ENCODE results near the gene FAM3C. TPM values are rescaled to one million over a fixed set of nuclear protein-coding genes. Genes with fewer than 3 reads are reported as not detected.
"Not testable (repeated sequence)": the region's sequence is repeated elsewhere in the genome, so short reads cannot be mapped to it uniquely, and the experiment has no call there.

Gene FAM3C
- total RNA-seq, 2 experiments from 2014 or later = 7.9 to 10.5 TPM

GRCh38 chr7:121327671-121328070, 68.4 kb downstream of the FAM3C start:
- Mint-ChIP-seq H3K9me3 (no peaks in the 10 kb centered on the region), H3K4me1 (ENCODE audit: low read depth) (peaks cover 13% of the 10 kb centered on the region), H3K36me3 (ENCODE audit: low read depth) (no peaks in the 10 kb centered on the region), H3K4me3 (no peak overlapping the region), H3K27ac (no peak overlapping the region), H3K27me3 (peaks cover 70% of the 10 kb centered on the region)
- Histone ChIP-seq H3K27ac (ENCODE audit: low read depth in 1 of 2, low read length in 2 of 2) (no peak overlapping the region), H3K27me3 (ENCODE audit: control insufficient read depth in 1 of 2, insufficient read depth in 2 of 2, low read length in 2 of 2) (peaks cover 35 to 52% of the 10 kb centered on the region in 2 experiments), H3K4me3 (ENCODE audit: low read length) (no peak overlapping the region), H3K4me1 (ENCODE audit: insufficient read depth, low read length) (peaks cover 20% of the 10 kb centered on the region), H3K36me3 (ENCODE audit: insufficient read depth, low read length) (no peaks in the 10 kb centered on the region), H3K9me3 (ENCODE audit: control insufficient read depth in 1 of 2, insufficient read depth in 1 of 2, low read length in 2 of 2) (peaks cover 0 to 8% of the 10 kb centered on the region in 2 experiments)
- ChIA-PET CTCF (no interaction called here), POLR2A (no interaction called here)
- intact Hi-C loops (cut with DNase I, micrococcal nuclease) = no loop called here
- ATAC-seq (ENCODE audit: poor library complexity) = no peak
- DNase-seq = no peak
- TF ChIP-seq CTCF (IDR thresholded peaks at IDR 0.05) = no peak

- POLR2A ChIA-PET = no interaction called here
- Histone ChIP-seq H3K4me3 (ENCODE audit: low read length) (no peak overlapping the region), H3K27ac (ENCODE audit: low read depth in 1 of 2, low read length in 2 of 2) (no peak overlapping the region), H3K36me3 (ENCODE audit: insufficient read depth, low read length) (no peaks in the 10 kb centered on the region), H3K27me3 (ENCODE audit: control insufficient read depth in 1 of 2, insufficient read depth in 2 of 2, low read length in 2 of 2) (peaks cover 17% of the 10 kb centered on the region in 2 experiments), H3K9me3 (ENCODE audit: control insufficient read depth in 1 of 2, insufficient read depth in 1 of 2, low read length in 2 of 2) (peaks cover 0 to 2% of the 10 kb centered on the region in 2 experiments), H3K4me1 (ENCODE audit: insufficient read depth, low read length) (peaks cover 2% of the 10 kb centered on the region)
- no peaks in the 10 kb centered on the region for H3K36me3 Mint-ChIP-seq (ENCODE audit: low read depth)
- CTCF ChIA-PET = interaction anchor here (0.9 kb wide), 1 partner anchor 10 kb away, joined by 3 read pairs; no protein-coding TSS in a partner anchor
- no peaks in the 10 kb centered on the region for H3K9me3 Mint-ChIP-seq
- ATAC-seq (ENCODE audit: poor library complexity) = no peak
- no peak overlapping the region for H3K27ac Mint-ChIP-seq
- peaks cover 8% of the 10 kb centered on the region for H3K4me1 Mint-ChIP-seq (ENCODE audit: low read depth)
- H3K27me3 Mint-ChIP-seq = peaks cover 41% of the 10 kb centered on the region
- no peak overlapping the region for H3K4me3 Mint-ChIP-seq
- TF ChIP-seq CTCF (IDR thresholded peaks at IDR 0.05) = no peak
- no peak for DNase-seq
- intact Hi-C loops (cut with DNase I, micrococcal nuclease) = no loop called here
Observed at GRCh38 chr7:121323515-121324302, 72.4 kb downstream of the FAM3C start.

- CTCF ChIA-PET = no interaction called here
- intact Hi-C loops (cut with DNase I, micrococcal nuclease) = no loop called here
- DNase-seq (no peak), ATAC-seq (ENCODE audit: poor library complexity) (no peak)
- Mint-ChIP-seq H3K4me3 (no peak overlapping the region), H3K27ac (no peak overlapping the region), H3K27me3 (peaks cover 28% of the 10 kb centered on the region), H3K36me3 (ENCODE audit: low read depth) (no peaks in the 10 kb centered on the region), H3K4me1 (ENCODE audit: low read depth) (no peaks in the 10 kb centered on the region), H3K9me3 (no peaks in the 10 kb centered on the region)
- no peak overlapping the region for H3K27ac ChIP-seq (ENCODE audit: low read depth in 1 of 2, low read length in 2 of 2)
- no peaks in the 10 kb centered on the region for H3K4me1 ChIP-seq (ENCODE audit: insufficient read depth, low read length)
- H3K27me3 ChIP-seq (ENCODE audit: control insufficient read depth in 1 of 2, insufficient read depth in 2 of 2, low read length in 2 of 2) = peaks cover 5% of the 10 kb centered on the region in 2 experiments
- no peaks in the 10 kb centered on the region for H3K36me3 ChIP-seq (ENCODE audit: insufficient read depth, low read length)
- POLR2A ChIA-PET = no interaction called here
- no peak overlapping the region for H3K4me3 ChIP-seq (ENCODE audit: low read length)
- no peaks in the 10 kb centered on the region for H3K9me3 ChIP-seq (ENCODE audit: control insufficient read depth in 1 of 2, insufficient read depth in 1 of 2, low read length in 2 of 2)
- no peak for TF ChIP-seq CTCF (IDR thresholded peaks at IDR 0.05)
Observed at GRCh38 chr7:121322460-121322859, 73.6 kb downstream of the FAM3C start.

- H3K36me3 ChIP-seq (ENCODE audit: insufficient read depth, low read length); H3K36me3 Mint-ChIP-seq (ENCODE audit: low read depth); H3K4me1 Mint-ChIP-seq (ENCODE audit: low read depth); H3K4me1 ChIP-seq (ENCODE audit: insufficient read depth, low read length); H3K27me3 ChIP-seq (ENCODE audit: control insufficient read depth in 1 of 2, insufficient read depth in 2 of 2, low read length in 2 of 2); H3K9me3 ChIP-seq (ENCODE audit: control insufficient read depth in 1 of 2, insufficient read depth in 1 of 2, low read length in 2 of 2); H3K27ac Mint-ChIP-seq; ATAC-seq (ENCODE audit: poor library complexity); DNase-seq; POLR2A ChIA-PET; H3K4me3 Mint-ChIP-seq; intact Hi-C loops (cut with DNase I, micrococcal nuclease); H3K27me3 Mint-ChIP-seq; H3K27ac ChIP-seq (ENCODE audit: low read depth in 1 of 2, low read length in 2 of 2); H3K9me3 Mint-ChIP-seq; CTCF ChIA-PET; H3K4me3 ChIP-seq (ENCODE audit: low read length): not testable (repeated sequence)
Observed at GRCh38 chr7:121315170-121315569, 80.9 kb downstream of the FAM3C start.

All from CD4-positive, alpha-beta T cell (primary cell).